Body of pancreas (tissue), 4 donors: ENCODE data around the gene AGR2. TPM values are rescaled to one million over a fixed set of nuclear protein-coding genes. Genes with fewer than 3 reads are reported as not detected.
A peak's percentile ranks its signal among the peaks of the same experiment; 100 is the strongest.

Source experiments
- ATAC-seq: fragments of 150-250 bp; one replicate; pipeline ENCODE4 v1.9.1; 2016
- DNase-seq, 4 donors: peaks; one replicate each; pipeline ENCODE4 v3.0.0-alpha.2; 2019
- H3K27ac ChIP-seq, 4 donors: fragments of 200-600 bp; sonication (generic); 1 replicate in 3 of 4; 2 replicates in 1 of 4; pipeline versions ENCODE4 v1.5.1 to v1.6.1; 2016 to 2019; ENCODE audit warnings: mild to moderate bottlenecking in 1 of 4, mixed read lengths in 1 of 4, moderate library complexity in 1 of 4
- H3K27me3 ChIP-seq, 2 donors: fragments of 200-600 bp; sonication (generic); one replicate each; pipeline ENCODE4 v1.6.0; 2016; ENCODE audit warnings: mild to moderate bottlenecking in 1 of 2
- H3K36me3 ChIP-seq, 2 donors: fragments of 200-600 bp; sonication (generic); replicated peaks in 1 of 2; 2 replicates each; pipeline ENCODE4 v1.5.1; 2016; ENCODE audit warnings: low read depth in 2 of 2; ENCODE audit not compliant: insufficient read depth in 1 of 2
- H3K4me1 ChIP-seq: fragments of 200-600 bp; sonication (generic); one replicate; pipeline ENCODE4 v1.6.0; 2016
- H3K4me3 ChIP-seq, 2 donors: fragments of 200-600 bp; sonication (generic); 1 replicate in 1 of 2; 2 replicates in 1 of 2; pipeline ENCODE4 v1.5.1; 2016 to 2019
- H3K9me3 ChIP-seq, 3 donors: fragments of 200-600 bp; sonication (generic); 1 replicate in 2 of 3; 2 replicates in 1 of 3; pipeline ENCODE4 v1.5.1; 2016
- POLR2A ChIP-seq, 3 donors: fragments of 450-650 bp; IDR thresholded peaks; one replicate each; pipeline ENCODE4 v1.6.1; 2016; ENCODE audit warnings: antibody characterized with exemption in 3 of 3, mild to moderate bottlenecking in 2 of 3
- whole genome bisulfite sequencing, 2 donors: methylation state at CpG; one replicate each; pipeline ENCODE4 v1.1.5; 2017; 5-methylcytosine and 5-hydroxymethylcytosine counted together
- intact Hi-C: fragments of 100-400 bp; cut with DNase I; formaldehyde crosslinking; loops from one replicate; pipeline ENCODE4 v1.15.1; 2023
- total RNA-seq, 2 donors: library from RNA; depleted of rRNA; stranded (reverse); fragments of >200 nt; gene quantifications; one replicate each; pipeline ENCODE4 v1.1.0, GENCODE V29; 2016
- TF ChIP-seq, protein P1 (sequence below), 7 experiments: fragments of 450-650 bp in 4 of 7; fragments of 200-600 bp in 3 of 7; sonication (generic) in 3 of 7; IDR thresholded peaks; one replicate each; pipeline ENCODE4 v1.5.1; 2016 to 2019; ENCODE audit warnings: antibody characterized with exemption in 7 of 7

Gene AGR2
- total RNA-seq, 2 donors from 2014 or later, result 6.3 to 20.0 TPM

DNA sequence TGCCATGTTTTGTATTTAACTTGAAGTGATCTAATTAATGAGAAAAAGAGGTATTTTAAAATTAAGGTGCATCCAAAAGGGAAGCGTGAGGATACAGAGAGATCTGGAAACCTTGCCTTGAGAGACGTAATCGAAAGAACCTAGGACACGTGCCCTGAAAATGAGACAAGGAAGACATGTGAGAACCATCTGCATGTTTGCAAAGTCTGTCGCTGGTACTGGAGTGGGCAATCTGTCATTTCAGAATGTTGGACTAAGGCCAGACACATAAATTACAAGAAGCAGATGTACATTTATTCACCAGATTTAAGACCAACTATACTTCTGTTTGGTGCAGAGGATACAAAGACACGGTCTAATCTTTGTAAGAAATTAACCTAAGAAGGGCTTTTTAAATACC lies 9.2 kb downstream of the AGR2 start:
- no peak overlapping the region for H3K27ac ChIP-seq
- H3K9me3 ChIP-seq, result no peaks in the 10 kb centered on the region
- TF ChIP-seq, protein P1, sequence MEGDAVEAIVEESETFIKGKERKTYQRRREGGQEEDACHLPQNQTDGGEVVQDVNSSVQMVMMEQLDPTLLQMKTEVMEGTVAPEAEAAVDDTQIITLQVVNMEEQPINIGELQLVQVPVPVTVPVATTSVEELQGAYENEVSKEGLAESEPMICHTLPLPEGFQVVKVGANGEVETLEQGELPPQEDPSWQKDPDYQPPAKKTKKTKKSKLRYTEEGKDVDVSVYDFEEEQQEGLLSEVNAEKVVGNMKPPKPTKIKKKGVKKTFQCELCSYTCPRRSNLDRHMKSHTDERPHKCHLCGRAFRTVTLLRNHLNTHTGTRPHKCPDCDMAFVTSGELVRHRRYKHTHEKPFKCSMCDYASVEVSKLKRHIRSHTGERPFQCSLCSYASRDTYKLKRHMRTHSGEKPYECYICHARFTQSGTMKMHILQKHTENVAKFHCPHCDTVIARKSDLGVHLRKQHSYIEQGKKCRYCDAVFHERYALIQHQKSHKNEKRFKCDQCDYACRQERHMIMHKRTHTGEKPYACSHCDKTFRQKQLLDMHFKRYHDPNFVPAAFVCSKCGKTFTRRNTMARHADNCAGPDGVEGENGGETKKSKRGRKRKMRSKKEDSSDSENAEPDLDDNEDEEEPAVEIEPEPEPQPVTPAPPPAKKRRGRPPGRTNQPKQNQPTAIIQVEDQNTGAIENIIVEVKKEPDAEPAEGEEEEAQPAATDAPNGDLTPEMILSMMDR (IDR thresholded peaks at IDR 0.05), result no peak
- no peak for TF ChIP-seq POLR2A (IDR thresholded peaks at IDR 0.05)
- 51 to 65% methylated on average over 6 of the region's 6 CpGs for WGBS, 2 donors
- DNase-seq (no peak), ATAC-seq (no peak)
- H3K4me1 ChIP-seq, result no peaks in the 10 kb centered on the region
- H3K4me3 ChIP-seq, result no peak overlapping the region
- intact Hi-C loops, result no loop called here
- H3K27me3 ChIP-seq, result no peaks in the 10 kb centered on the region
- H3K36me3 ChIP-seq, result no peaks in the 10 kb centered on the region

DNA sequence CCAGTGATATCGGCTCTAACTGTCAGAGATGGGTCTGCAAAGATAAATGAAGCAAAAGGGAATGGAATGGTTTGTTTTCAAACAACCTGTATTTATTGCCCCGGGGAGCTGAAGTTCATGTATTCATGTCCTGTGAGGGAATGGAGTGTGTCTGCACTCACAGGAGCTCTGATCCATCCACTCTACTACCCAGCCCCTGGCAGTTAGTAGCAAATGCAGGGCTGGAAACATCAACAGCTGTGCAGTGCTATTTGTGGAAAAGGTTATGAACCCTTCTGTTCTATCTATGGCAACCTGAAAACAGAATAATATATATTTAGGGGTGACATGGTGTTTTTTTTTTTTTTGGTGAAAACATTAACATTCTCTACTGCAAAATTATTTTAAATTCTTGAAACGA lies 9.8 kb downstream of the AGR2 start:
- TF ChIP-seq, protein P1 (IDR thresholded peaks at IDR 0.05), result no peak
- no peak for TF ChIP-seq POLR2A (IDR thresholded peaks at IDR 0.05)
- 62 to 63% methylated on average over 3 of the region's 3 CpGs for WGBS, 2 donors
- no peaks in the 10 kb centered on the region for H3K4me1 ChIP-seq
- DNase-seq, result no peak
- no peak overlapping the region for H3K4me3 ChIP-seq
- no peak for ATAC-seq
- H3K9me3 ChIP-seq, result no peaks in the 10 kb centered on the region
- intact Hi-C loops, result no loop called here
- no peak overlapping the region for H3K27ac ChIP-seq
- no peaks in the 10 kb centered on the region for H3K27me3 ChIP-seq
- H3K36me3 ChIP-seq, result no peaks in the 10 kb centered on the region

- 62 to 71% methylated on average over 5 of the region's 5 CpGs for WGBS, 2 donors
- H3K9me3 ChIP-seq, result no peaks in the 10 kb centered on the region
- no peaks in the 10 kb centered on the region for H3K36me3 ChIP-seq
- no peak overlapping the region for H3K4me3 ChIP-seq
- intact Hi-C loops, result no loop called here
- no peaks in the 10 kb centered on the region for H3K27me3 ChIP-seq
- no peak for ATAC-seq
- DNase-seq, result no peak
- no peak for TF ChIP-seq POLR2A (IDR thresholded peaks at IDR 0.05)
- TF ChIP-seq, protein P1 (IDR thresholded peaks at IDR 0.05), result no peak
- H3K27ac ChIP-seq, result no peak overlapping the region
- peaks cover 4% of the 10 kb centered on the region for H3K4me1 ChIP-seq
These were observed 12.7 kb downstream of the AGR2 start for GRCh38 chr7:16791905-16792698.

DNA sequence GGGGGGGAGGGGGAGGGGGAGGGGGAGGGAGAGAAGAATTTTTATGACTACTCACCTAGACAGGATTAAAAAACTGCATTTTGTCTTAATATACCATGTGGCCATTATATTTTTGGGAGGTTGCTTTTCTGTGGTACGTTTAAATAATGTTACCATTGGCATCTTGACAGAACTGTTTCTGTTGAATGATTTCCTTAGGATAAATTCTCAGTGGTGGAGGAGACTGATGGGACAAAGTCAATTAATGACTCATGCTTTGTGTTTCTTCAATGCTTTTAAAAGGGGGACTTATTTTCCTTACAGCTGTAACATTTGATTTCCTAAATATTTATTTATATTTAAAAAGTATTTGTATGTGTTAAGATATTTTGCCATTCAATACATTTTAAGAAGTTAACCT lies 13.7 kb downstream of the AGR2 start:
- Histone ChIP-seq H3K9me3 (no peaks in the 10 kb centered on the region), H3K36me3 (no peaks in the 10 kb centered on the region), H3K27me3 (no peaks in the 10 kb centered on the region), H3K4me1 (peaks cover 12% of the 10 kb centered on the region), H3K27ac (no peak overlapping the region), H3K4me3 (no peak overlapping the region)
- DNase-seq (no peak), ATAC-seq (no peak)
- WGBS, 2 donors, result 36 to 52% methylated on average over 1 of the region's 1 CpG
- TF ChIP-seq POLR2A (IDR thresholded peaks at IDR 0.05), result no peak
- TF ChIP-seq, protein P1 (IDR thresholded peaks at IDR 0.05), result no peak
- intact Hi-C loops, result no loop called here

- H3K27ac ChIP-seq, result peak overlapping the region in 3 of 4 donors; percentile 13 to 63 (median 36)
- DNase-seq (no peak), ATAC-seq (peak; percentile 12)
- 57 to 80% methylated on average over 1 of the region's 1 CpG for WGBS, 2 donors
- H3K4me1 ChIP-seq, result peaks cover 22% of the 10 kb centered on the region
- no peaks in the 10 kb centered on the region for H3K9me3 ChIP-seq
- no peak for TF ChIP-seq POLR2A (IDR thresholded peaks at IDR 0.05)
- TF ChIP-seq, protein P1 (IDR thresholded peaks at IDR 0.05), result no peak
- no peaks in the 10 kb centered on the region for H3K27me3 ChIP-seq
- H3K4me3 ChIP-seq, result no peak overlapping the region
- H3K36me3 ChIP-seq, result peaks cover 0 to 2% of the 10 kb centered on the region in 2 donors
- intact Hi-C loops, result no loop called here
These were observed 17.7 kb downstream of the AGR2 start for GRCh38 chr7:16787127-16787526.
